ENCODE data around the gene MDM1. TPM values are rescaled to one million over a fixed set of nuclear protein-coding genes. Genes with fewer than 3 reads are reported as not detected.

Gene MDM1
- 9.5 and 14.0 TPM in 2 replicates for total RNA-seq (2021)
- percentile 58 among the genes with signal in this experiment for Bru-seq, nascent RNA
- BruChase-seq, experiment 1, labeled RNA remaining after a 2-hour chase = percentile 60 among the genes with signal in this experiment
- BruChase-seq, experiment 2, labeled RNA remaining after a 6-hour chase = percentile 51 among the genes with signal in this experiment
- long read RNA-seq, partial matches to known transcripts = 1 of 13 reads
- long read RNA-seq, other reads (novel, unspliced or antisense) = 7 of 13 reads

- ChIA-PET POLR2A (ENCODE audit: unreplicated experiment) (interaction anchor here (0.6 to 1.1 kb wide), 3 partner anchors 33 to 1543 kb away, joined by 3 to 8 read pairs (median 4); no protein-coding TSS in a partner anchor), CTCF (interaction anchor here (0.6 kb wide), 1 partner anchor 109 kb away, joined by 3 read pairs; no protein-coding TSS in a partner anchor)
- H3F3A ChIP-seq (ENCODE audit: insufficient read depth, low read depth) = no peaks in the 10 kb centered on the region
- TF ChIP-seq CTCF (conservative IDR thresholded peaks at IDR 0.05) (no peak), EZH2 (IDR thresholded peaks at IDR 0.05; ENCODE audit: low read depth) (no peak)
- no peaks in the 10 kb centered on the region for H3K79me2 ChIP-seq (ENCODE audit: low read depth)
- peak within 1 kb of the TSS; percentile 86 for H3K4me2 ChIP-seq
- H3K4me1 ChIP-seq (replicated peaks; ENCODE audit: insufficient read depth) = peaks cover 15% of the 10 kb centered on the region; the same call in 1 of the 2 replicates
- no peaks in the 10 kb centered on the region for H4K20me1 ChIP-seq (ENCODE audit: insufficient read depth)
- no peaks in the 10 kb centered on the region for H3K27me3 ChIP-seq (ENCODE audit: insufficient read depth, low read depth)
- no peaks in the 10 kb centered on the region for H3K9me3 ChIP-seq (ENCODE audit: insufficient read depth, low read depth)
- H3K4me3 ChIP-seq = peak within 1 kb of the TSS; percentile 78
- peak; percentile 94 to 95 for DNase-seq
- H2AFZ ChIP-seq = peak within 1 kb of the TSS; percentile 88
- H3K36me3 ChIP-seq (ENCODE audit: low read depth) = no peaks in the 10 kb centered on the region
- TSS peak; percentile 64 for BruUV-seq (replicated peaks)
- H3K9me2 ChIP-seq (ENCODE audit: insufficient read depth) = no peaks in the 10 kb centered on the region
- H3K27ac ChIP-seq = no peak within 1 kb of the TSS
- intact Hi-C loops (cut with micrococcal nuclease; ENCODE audit: unreplicated experiment) = loop anchor here (10.0 kb wide), 1 partner anchor 353 kb away; the partner anchor contains the start of gene NUP107
Measured at GRCh38 chr12:68331869-68332727, at the start of gene MDM1. MDM1 (minus strand) TSS chr12:68332362; CDS start chr12:68332245, 117 bp downstream.

- POLR2A ChIA-PET (ENCODE audit: unreplicated experiment) = no interaction called here
- no peak overlapping the region for H3K4me3 ChIP-seq
- H2AFZ ChIP-seq = no peak overlapping the region
- TF ChIP-seq CTCF (conservative IDR thresholded peaks at IDR 0.05) = no peak
- no peak for TF ChIP-seq EZH2 (IDR thresholded peaks at IDR 0.05; ENCODE audit: low read depth)
- no peak overlapping the region for H3K4me2 ChIP-seq
- H3K27me3 ChIP-seq (ENCODE audit: insufficient read depth, low read depth) = 0 out of 2 replicates have a peak, but pooled peaks cover 4% of the 10 kb centered on the region
- BruUV-seq (replicated peaks) = no TSS peak
- peaks cover 13% of the 10 kb centered on the region for H3F3A ChIP-seq (ENCODE audit: insufficient read depth, low read depth)
- H3K27ac ChIP-seq = no peak overlapping the region
- peaks cover 26% of the 10 kb centered on the region for H3K4me1 ChIP-seq (replicated peaks; ENCODE audit: insufficient read depth)
- no peaks in the 10 kb centered on the region for H3K79me2 ChIP-seq (ENCODE audit: low read depth)
- no peak for DNase-seq
- no peaks in the 10 kb centered on the region for H3K36me3 ChIP-seq (ENCODE audit: low read depth)
- intact Hi-C loops (cut with micrococcal nuclease; ENCODE audit: unreplicated experiment) = no loop called here
- H4K20me1 ChIP-seq (ENCODE audit: insufficient read depth) = no peaks in the 10 kb centered on the region
- H3K9me2 ChIP-seq (ENCODE audit: insufficient read depth) = no peaks in the 10 kb centered on the region
- CTCF ChIA-PET = no interaction called here
- H3K9me3 ChIP-seq (ENCODE audit: insufficient read depth, low read depth) = no peaks in the 10 kb centered on the region
Measured at GRCh38 chr12:68381476-68382219, 49.5 kb upstream of the MDM1 start.
